Right ventricle myocardium inferior (tissue), 1 donor: ENCODE results near the gene CCDC159. TPM values are rescaled to one million over a fixed set of nuclear protein-coding genes. Genes with fewer than 3 reads are reported as not detected.

Source experiments
- ATAC-seq: fragments of 200-7000 bp; cut with Tn5 transposase; one replicate; pipeline ENCODE4 v1.9.1; 2020; ENCODE audit warnings: mild to moderate bottlenecking, moderate library complexity
- DNase-seq: peaks from one replicate; pipeline ENCODE4 v3.0.0; 2021; ENCODE audit errors: missing footprints
- intact Hi-C: fragments of 100-400 bp; cut with DNase I; formaldehyde crosslinking; loops from one replicate; pipeline ENCODE4 v1.11.0; 2022
- total RNA-seq: library from RNA; stranded (reverse); fragmentation: NEBNext Ultra II Directional; extraction: Animal tissue kit (Norgen Biotek cat#: 25700); gene quantifications from one replicate; pipeline ENCODE4 v1.2.1, GENCODE V29; 2021
- donor health status: DM: no; HTN: yes; CAD: no; lungs with severe emphysema.

The CCDC159 gene
- total RNA-seq, 1 donor from 2014 or later: 17.1 TPM

GRCh38 chr19:11379857-11380350 is 33.6 kb downstream of the CCDC159 start:
- intact Hi-C loops: loop anchor here (2.0 to 5.0 kb wide), 4 partner anchors 67 to 241 kb away; partner anchors contain the start of gene ELAVL3

GRCh38 chr19:11380653-11381537 is 34.6 kb downstream of the CCDC159 start:
- ATAC-seq: peak; percentile 88
- DNase-seq: peak; percentile 95
- intact Hi-C loops: loop anchor here (2.0 to 5.0 kb wide), 3 partner anchors 89 to 242 kb away; partner anchors contain the start of gene ELAVL3

More at GRCh38 chr19:11379857-11380350, 33.6 kb downstream of the CCDC159 start:
- DNase-seq (no peak), ATAC-seq (no peak)

GRCh38 chr19:11382898-11383705 is 36.8 kb downstream of the CCDC159 start:
- intact Hi-C loops: loop anchor here (5.0 kb wide), 2 partner anchors 91 to 99 kb away; partner anchors contain the start of gene ELAVL3
- ATAC-seq (no peak), DNase-seq (peak; percentile 89)

GRCh38 chr19:11383706-11384048 is 37.4 kb downstream of the CCDC159 start:
- intact Hi-C loops: loop anchor here (5.0 kb wide), 2 partner anchors 91 to 99 kb away; partner anchors contain the start of gene ELAVL3
- DNase-seq (no peak), ATAC-seq (no peak)

- intact Hi-C loops: loop anchor here (5.0 kb wide), 2 partner anchors 92 to 98 kb away; partner anchors contain the start of gene ELAVL3
- ATAC-seq: no peak
- DNase-seq: no peak
Measured at GRCh38 chr19:11384778-11385129, 38.4 kb downstream of the CCDC159 start.

GRCh38 chr19:11387162-11388034 is 41.1 kb downstream of the CCDC159 start:
- DNase-seq: no peak
- no peak for ATAC-seq
- intact Hi-C loops: no loop called here

GRCh38 chr19:11390359-11390758 is 44.0 kb downstream of the CCDC159 start:
- intact Hi-C loops: no loop called here

GRCh38 chr19:11390933-11391680 is 44.8 kb downstream of the CCDC159 start:
- intact Hi-C loops: no loop called here
- DNase-seq: no peak
- no peak for ATAC-seq

More at GRCh38 chr19:11390359-11390758, 44.0 kb downstream of the CCDC159 start:
- DNase-seq (no peak), ATAC-seq (no peak)

- intact Hi-C loops: no loop called here
- no peak for ATAC-seq
- DNase-seq: no peak
Measured at GRCh38 chr19:11397089-11397610, 50.8 kb downstream of the CCDC159 start.

- DNase-seq (no peak), ATAC-seq (no peak)
- intact Hi-C loops: no loop called here
Measured at GRCh38 chr19:11399667-11400066, 53.3 kb downstream of the CCDC159 start.

GRCh38 chr19:11400798-11401197 is 54.5 kb downstream of the CCDC159 start:
- intact Hi-C loops: no loop called here

GRCh38 chr19:11401808-11402543 is 55.7 kb downstream of the CCDC159 start:
- ATAC-seq (no peak), DNase-seq (no peak)
- intact Hi-C loops: no loop called here

More at GRCh38 chr19:11400798-11401197, 54.5 kb downstream of the CCDC159 start:
- DNase-seq (no peak), ATAC-seq (no peak)

Other genes starting within 250 kb of the CCDC159 start
- 8.6 TPM for gene SPC24, start 190.7 kb upstream of the CCDC159 start, total RNA-seq
- 434 TPM for gene KANK2, start 149.0 kb upstream of the CCDC159 start, total RNA-seq
- gene ANGPTL8, start 106.9 kb upstream of the CCDC159 start, total RNA-seq: 0.87 TPM
- 35.1 TPM for gene DOCK6, start 84.0 kb upstream of the CCDC159 start, total RNA-seq
- not detected for gene TSPAN16, start 50.4 kb upstream of the CCDC159 start, total RNA-seq
- gene RAB3D, start 6.9 kb upstream of the CCDC159 start, total RNA-seq: 9.4 TPM
- gene TMEM205, start 251 bp upstream of the CCDC159 start, total RNA-seq: 106 TPM
- 17.7 TPM for gene PLPPR2, start 8.9 kb downstream of the CCDC159 start, total RNA-seq
- gene SWSAP1, start 28.1 kb downstream of the CCDC159 start, total RNA-seq: 1.9 TPM
- 8.4 TPM for gene EPOR, start 37.8 kb downstream of the CCDC159 start, total RNA-seq
- gene RGL3, start 72.8 kb downstream of the CCDC159 start, total RNA-seq: 10.5 TPM
- 0.68 TPM for gene ODAD3, start 88.6 kb downstream of the CCDC159 start, total RNA-seq
- 123 TPM for gene PRKCSH, start 89.1 kb downstream of the CCDC159 start, total RNA-seq
- 0.35 TPM for gene ELAVL3, start 134.5 kb downstream of the CCDC159 start, total RNA-seq
- gene ZNF653, start 159.3 kb downstream of the CCDC159 start, total RNA-seq: 4.8 TPM
- 172 TPM for gene ECSIT, start 182.6 kb downstream of the CCDC159 start, total RNA-seq
- gene CNN1, start 192.3 kb downstream of the CCDC159 start, total RNA-seq: 174 TPM
- gene ELOF1, start 212.7 kb downstream of the CCDC159 start, total RNA-seq: 33.5 TPM
- 2.3 TPM for gene ACP5, start 231.1 kb downstream of the CCDC159 start, total RNA-seq